IMR-90 (cell line): ENCODE data around the gene ASB1.

ENCODE experiments used
- CHD1 ChIP-seq: IDR thresholded peaks from 2 replicates; pipeline ENCODE4 v1.6.1; 2012; ENCODE audit warnings: low read depth, low read length, improper control_type of control experiment
- CTCF ChIP-seq: conservative IDR thresholded peaks from 2 replicates; pipeline ENCODE4 v1.5.1; 2012; ENCODE audit warnings: mild to moderate bottlenecking, low read depth, low read length, improper control_type of control experiment
- POLR2A ChIP-seq: IDR thresholded peaks from 2 replicates; pipeline ENCODE4 v1.6.1; 2012; ENCODE audit warnings: mild to moderate bottlenecking, low read depth, low read length
- RFX5 ChIP-seq: IDR thresholded peaks from 2 replicates; pipeline ENCODE4 v1.8.0; 2012; ENCODE audit warnings: low read depth, mild to moderate bottlenecking, low read length, moderate library complexity
- SMC3 ChIP-seq: fragments of 150-350 bp; IDR thresholded peaks from 2 replicates; pipeline ENCODE4 v1.6.1; 2016; ENCODE audit warnings: low read depth, mild to moderate bottlenecking, antibody characterized with exemption, low read length, moderate library complexity
- USF2 ChIP-seq: fragments of 150-350 bp; IDR thresholded peaks from 2 replicates; pipeline ENCODE4 v1.6.1; 2017; ENCODE audit warnings: mild to moderate bottlenecking, antibody characterized with exemption, low read length, low read depth

GRCh38 chr2:238406998-238407285 lies 19.8 kb upstream of the ASB1 start:
- TF ChIP-seq CTCF (no peak), RFX5 (no peak), SMC3 (no peak), CHD1 (no peak), POLR2A (no peak), USF2 (no peak)
